HS-27A (cell line): ENCODE measurements around the gene SH3BGRL3.
"Not testable (repeated sequence)": the region's sequence is repeated elsewhere in the genome, so short reads cannot be mapped to it uniquely, and the experiment has no call there.

Experiments used
- DNase-seq: peaks from one replicate; pipeline ENCODE4 v3.0.0-alpha.2; 2012; ENCODE audit warnings: low read depth, missing footprints

The SH3BGRL3 gene

DNA sequence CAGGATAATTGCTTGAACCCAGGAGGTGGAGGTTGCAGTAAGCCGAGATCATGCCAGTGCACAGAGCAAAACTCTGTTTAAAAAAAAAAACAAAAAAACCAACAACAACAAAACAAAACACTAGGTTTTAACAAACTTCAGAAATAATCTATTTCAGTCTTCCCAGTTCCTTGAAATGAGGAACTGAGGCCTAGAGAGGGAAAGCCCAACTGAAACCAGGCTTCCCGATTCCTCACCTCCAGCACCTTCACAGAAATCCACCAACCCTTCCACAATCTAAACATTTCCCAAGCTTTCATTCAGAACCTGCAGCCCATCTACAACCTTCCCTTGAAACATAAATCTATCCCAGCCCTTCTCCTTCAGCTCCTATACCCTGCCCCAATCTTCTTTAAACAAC is 37.3 kb downstream of the SH3BGRL3 start:
- DNase-seq, result no peak

DNA sequence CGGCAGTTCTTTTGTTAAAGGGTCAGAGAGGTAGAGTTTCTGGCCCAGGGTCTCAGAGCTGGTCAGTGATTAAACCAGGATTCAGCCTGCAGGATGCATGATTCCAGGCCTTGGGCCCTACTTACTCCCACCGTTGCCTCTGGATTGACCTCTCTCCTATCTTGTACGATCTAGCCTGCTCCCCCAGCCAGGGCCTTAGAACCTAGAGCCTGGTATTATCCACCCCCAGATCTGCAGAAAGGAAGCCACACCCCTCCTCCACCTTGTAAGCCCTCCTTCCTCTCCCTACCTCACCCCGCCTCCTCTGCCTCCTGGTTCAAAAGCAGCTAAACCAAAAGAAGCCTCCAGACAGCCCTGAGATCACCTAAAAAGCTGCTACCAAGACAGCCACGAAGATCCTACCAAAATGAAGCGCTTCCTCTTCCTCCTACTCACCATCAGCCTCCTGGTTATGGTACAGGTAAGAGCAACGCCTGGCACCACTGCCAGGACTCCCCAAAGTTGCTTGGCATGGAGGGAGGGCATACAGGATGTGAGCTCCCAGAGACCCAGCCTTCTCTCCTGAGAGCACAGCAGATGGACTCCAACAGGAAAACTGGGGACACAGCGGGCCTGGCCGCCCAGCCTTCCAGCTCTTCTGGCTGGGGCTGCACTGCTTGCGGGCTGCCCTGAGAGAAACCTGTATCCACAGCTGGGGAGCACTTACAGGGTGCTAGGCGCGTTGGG is 37.9 kb downstream of the SH3BGRL3 start, which contains the start of gene CD52:
Gene CD52, plus strand, starts transcription at position 347 of the 726 bp plus-strand sequence. Its CDS starts 60 bp downstream, at position 407.
- DNase-seq, result no peak

GRCh38 chr1:26318338-26319064 is 38.6 kb downstream of the SH3BGRL3 start:
- DNase-seq, result no peak

DNA sequence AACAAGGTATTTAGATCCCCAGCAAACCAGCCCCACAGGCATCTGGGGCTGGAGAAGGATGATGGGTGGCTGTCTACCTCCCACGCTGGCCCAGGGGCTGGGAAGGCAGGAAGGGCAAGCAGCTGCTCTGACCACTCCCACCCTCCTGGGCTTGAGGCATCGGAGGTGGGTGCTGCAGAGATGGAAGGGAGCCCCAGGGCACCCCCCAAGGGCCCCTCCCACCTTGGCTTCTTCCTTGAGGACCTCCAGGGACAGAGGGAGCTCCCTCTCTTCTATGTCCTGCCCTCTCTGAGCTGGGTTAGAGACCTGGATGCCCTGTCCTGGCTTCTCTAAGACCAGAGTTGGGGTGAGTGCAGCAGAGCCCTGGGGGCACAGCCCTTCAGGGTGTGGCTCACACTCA is 41.0 kb downstream of the SH3BGRL3 start:
- no peak for DNase-seq

DNA sequence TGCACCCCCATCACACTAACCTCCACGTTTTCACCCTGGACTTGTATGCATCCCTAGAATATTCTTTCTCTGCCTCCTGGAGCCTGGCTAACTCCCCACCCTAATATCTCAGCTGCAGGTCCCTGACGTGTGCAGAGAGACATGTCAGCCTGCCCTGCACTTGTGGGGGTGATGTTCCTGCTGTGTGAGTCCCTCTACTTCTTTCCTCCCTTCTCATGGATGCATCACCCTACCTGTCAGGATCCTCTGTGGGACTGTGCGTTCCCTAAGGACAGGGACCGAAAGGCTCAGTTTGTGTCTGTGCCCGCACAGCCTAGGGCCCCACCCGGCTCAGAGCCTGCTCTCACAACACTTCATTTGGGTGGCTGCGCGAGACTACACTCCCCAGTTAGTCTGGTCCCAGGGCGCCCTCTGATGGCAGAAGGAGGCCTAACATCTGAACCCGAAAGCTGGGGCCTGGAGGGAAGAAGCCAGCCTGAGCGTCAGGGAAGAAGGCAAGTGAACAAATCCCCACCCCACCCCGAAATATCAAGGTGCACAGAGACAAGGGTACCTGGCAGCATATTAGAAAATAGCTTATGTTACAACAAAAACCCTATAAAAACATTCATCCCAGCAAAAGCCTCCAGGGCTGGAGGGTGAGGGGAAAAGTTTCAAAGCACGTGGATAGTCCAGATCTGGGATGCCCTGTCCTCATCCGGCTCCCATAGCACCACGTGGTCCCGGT is 41.6 kb downstream of the SH3BGRL3 start:
- peak; percentile 71 for DNase-seq

DNA sequence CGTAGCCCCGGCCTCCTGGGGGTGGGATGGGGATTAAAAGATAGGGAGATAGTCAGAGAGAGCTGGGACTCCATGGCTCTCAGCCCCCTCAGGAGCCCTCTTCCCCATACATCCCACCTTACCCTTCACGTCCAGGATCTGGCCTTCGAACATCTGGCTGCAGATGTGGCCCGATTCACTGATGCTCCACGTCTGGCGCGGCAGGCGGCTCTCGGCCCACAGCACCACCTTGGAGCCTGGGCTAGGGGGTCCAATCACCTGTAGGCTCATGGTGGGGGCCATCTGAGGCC is 42.1 kb downstream of the SH3BGRL3 start:
- DNase-seq, result no peak

- no peak for DNase-seq
Observed at GRCh38 chr1:26323382-26323781, 43.5 kb downstream of the SH3BGRL3 start.

DNA sequence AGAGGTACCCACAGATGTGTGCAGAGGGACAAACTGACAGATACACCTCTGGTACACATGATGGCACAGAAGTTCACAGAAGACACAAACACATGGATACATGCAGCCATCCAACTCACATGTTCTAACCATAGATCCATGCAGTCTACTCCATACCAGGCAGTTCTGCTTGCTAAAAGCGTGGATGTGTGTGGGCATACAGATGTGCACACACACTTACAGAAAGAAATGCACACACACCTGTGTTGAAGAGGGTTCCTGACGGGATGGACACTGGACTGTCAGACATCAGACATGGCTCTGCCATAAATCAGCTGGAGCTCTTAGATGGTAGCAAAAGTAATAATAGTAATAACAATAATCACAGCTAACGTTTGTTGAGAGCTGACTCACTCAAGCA is 44.7 kb downstream of the SH3BGRL3 start:
- DNase-seq, result no peak

GRCh38 chr1:26327956-26328362 is 48.1 kb downstream of the SH3BGRL3 start:
- no peak for DNase-seq

GRCh38 chr1:26328597-26328996 is 48.7 kb downstream of the SH3BGRL3 start:
- DNase-seq, result no peak

- not testable (repeated sequence) for DNase-seq
Observed at GRCh38 chr1:26329380-26329779, 49.5 kb downstream of the SH3BGRL3 start.

DNA sequence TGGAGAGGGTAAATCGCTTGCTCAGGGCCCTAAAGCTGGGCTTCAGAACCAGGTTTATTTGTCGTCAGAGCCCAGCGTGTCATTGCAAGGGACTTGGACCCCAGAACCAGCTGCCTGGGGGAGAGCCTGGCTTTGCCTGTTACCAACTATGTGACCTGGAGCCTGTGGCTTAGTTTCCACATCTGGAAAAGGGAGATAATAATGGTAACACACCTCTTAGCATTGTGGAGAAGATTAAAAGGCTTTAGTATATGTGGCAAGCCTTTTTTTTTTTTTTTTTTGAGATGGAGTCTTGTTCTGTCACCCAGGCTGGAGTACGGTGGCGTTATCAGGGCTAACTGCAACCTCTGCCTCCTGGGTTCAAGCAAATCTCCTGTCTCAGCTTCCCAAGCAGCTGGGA is 50.4 kb downstream of the SH3BGRL3 start:
- DNase-seq, result no peak
